Nephron (organoid): Measurements from ENCODE around the gene UBE2QL1.

Experiments used
- H3K27ac Mint-ChIP-seq, 3 experiments: 2 replicates each; pipeline ENCODE4 v1.8.0; 2020; ENCODE audit warnings: mixed read lengths in 3 of 3, mild to moderate bottlenecking in 2 of 3, moderate library complexity in 1 of 3
- H3K27me3 Mint-ChIP-seq: 2 replicates; pipeline ENCODE4 v1.8.0; 2021; ENCODE audit warnings: low read depth, mild to moderate bottlenecking, moderate library complexity, mixed read lengths
- H3K36me3 Mint-ChIP-seq: 2 replicates; pipeline ENCODE4 v1.8.0; 2020; ENCODE audit warnings: low read depth, mixed read lengths
- H3K4me1 Mint-ChIP-seq: 2 replicates; pipeline ENCODE4 v1.8.0; 2020; ENCODE audit warnings: mixed read lengths
- H3K4me3 Mint-ChIP-seq, 3 experiments: 2 replicates each; pipeline ENCODE4 v1.8.0; 2020; ENCODE audit warnings: mild to moderate bottlenecking in 3 of 3, mixed read lengths in 3 of 3, moderate library complexity in 2 of 3
- H3K9me3 Mint-ChIP-seq: 2 replicates; pipeline ENCODE4 v1.8.0; 2020; ENCODE audit warnings: mixed read lengths
- TF ChIP-seq, protein P1 (sequence below), 3 experiments: fragments of 200-600 bp; sonication (generic); IDR thresholded peaks; one replicate each; pipeline ENCODE4 v1.5.0; 2021; ENCODE audit warnings: antibody characterized with exemption in 3 of 3; ENCODE audit not compliant: unreplicated experiment in 3 of 3

The UBE2QL1 gene

GRCh38 chr5:6484899-6485298 is 36.2 kb downstream of the UBE2QL1 start:
- Mint-ChIP-seq H3K9me3 (no peaks in the 10 kb centered on the region), H3K27me3 (peaks cover 37% of the 10 kb centered on the region), H3K4me1 (no peaks in the 10 kb centered on the region), H3K4me3 (no peak overlapping the region), H3K27ac (no peak overlapping the region), H3K36me3 (no peaks in the 10 kb centered on the region)
- TF ChIP-seq, protein P1, sequence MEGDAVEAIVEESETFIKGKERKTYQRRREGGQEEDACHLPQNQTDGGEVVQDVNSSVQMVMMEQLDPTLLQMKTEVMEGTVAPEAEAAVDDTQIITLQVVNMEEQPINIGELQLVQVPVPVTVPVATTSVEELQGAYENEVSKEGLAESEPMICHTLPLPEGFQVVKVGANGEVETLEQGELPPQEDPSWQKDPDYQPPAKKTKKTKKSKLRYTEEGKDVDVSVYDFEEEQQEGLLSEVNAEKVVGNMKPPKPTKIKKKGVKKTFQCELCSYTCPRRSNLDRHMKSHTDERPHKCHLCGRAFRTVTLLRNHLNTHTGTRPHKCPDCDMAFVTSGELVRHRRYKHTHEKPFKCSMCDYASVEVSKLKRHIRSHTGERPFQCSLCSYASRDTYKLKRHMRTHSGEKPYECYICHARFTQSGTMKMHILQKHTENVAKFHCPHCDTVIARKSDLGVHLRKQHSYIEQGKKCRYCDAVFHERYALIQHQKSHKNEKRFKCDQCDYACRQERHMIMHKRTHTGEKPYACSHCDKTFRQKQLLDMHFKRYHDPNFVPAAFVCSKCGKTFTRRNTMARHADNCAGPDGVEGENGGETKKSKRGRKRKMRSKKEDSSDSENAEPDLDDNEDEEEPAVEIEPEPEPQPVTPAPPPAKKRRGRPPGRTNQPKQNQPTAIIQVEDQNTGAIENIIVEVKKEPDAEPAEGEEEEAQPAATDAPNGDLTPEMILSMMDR (IDR thresholded peaks at IDR 0.05; ENCODE audit: unreplicated experiment in 3 of 3), result no peak

GRCh38 chr5:6485441-6485840 is 36.8 kb downstream of the UBE2QL1 start:
- no peak overlapping the region for H3K4me3 Mint-ChIP-seq
- TF ChIP-seq, protein P1 (IDR thresholded peaks at IDR 0.05; ENCODE audit: unreplicated experiment in 3 of 3), result no peak
- no peak overlapping the region for H3K27ac Mint-ChIP-seq
- H3K4me1 Mint-ChIP-seq, result no peaks in the 10 kb centered on the region
- peaks cover 37% of the 10 kb centered on the region for H3K27me3 Mint-ChIP-seq
- H3K36me3 Mint-ChIP-seq, result no peaks in the 10 kb centered on the region
- H3K9me3 Mint-ChIP-seq, result no peaks in the 10 kb centered on the region

GRCh38 chr5:6486074-6486473 is 37.4 kb downstream of the UBE2QL1 start:
- TF ChIP-seq, protein P1 (IDR thresholded peaks at IDR 0.05; ENCODE audit: unreplicated experiment in 3 of 3), result no peak
- no peak overlapping the region for H3K27ac Mint-ChIP-seq
- H3K4me1 Mint-ChIP-seq, result peaks cover under 1% of the 10 kb centered on the region
- peaks cover 39% of the 10 kb centered on the region for H3K27me3 Mint-ChIP-seq
- H3K9me3 Mint-ChIP-seq, result no peaks in the 10 kb centered on the region
- H3K4me3 Mint-ChIP-seq, result no peak overlapping the region
- H3K36me3 Mint-ChIP-seq, result no peaks in the 10 kb centered on the region

DNA sequence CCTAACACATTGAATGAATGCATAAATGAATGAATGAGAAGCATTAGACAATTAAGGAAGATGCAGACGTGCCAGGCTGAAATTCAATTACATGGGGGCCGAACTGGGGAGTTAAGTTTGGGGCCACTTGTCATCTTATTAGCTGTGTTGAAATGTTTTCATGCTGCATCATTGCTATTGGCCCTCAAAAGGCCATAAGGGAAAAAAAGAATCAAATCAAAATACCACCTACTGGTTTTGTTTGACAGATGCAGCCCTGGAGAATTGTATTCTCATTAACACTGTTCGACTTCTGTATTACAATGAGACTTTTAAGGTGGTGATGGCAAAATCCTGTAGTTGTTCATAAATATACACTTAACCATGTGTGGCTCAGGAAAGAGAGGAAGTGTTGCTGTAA is 38.4 kb downstream of the UBE2QL1 start:
- H3K4me1 Mint-ChIP-seq, result peaks cover 9% of the 10 kb centered on the region
- no peaks in the 10 kb centered on the region for H3K9me3 Mint-ChIP-seq
- no peak overlapping the region for H3K27ac Mint-ChIP-seq
- no peak overlapping the region for H3K4me3 Mint-ChIP-seq
- no peaks in the 10 kb centered on the region for H3K36me3 Mint-ChIP-seq
- peaks cover 42% of the 10 kb centered on the region for H3K27me3 Mint-ChIP-seq
- TF ChIP-seq, protein P1 (IDR thresholded peaks at IDR 0.05; ENCODE audit: unreplicated experiment in 3 of 3), result no peak

GRCh38 chr5:6488021-6488420 is 39.4 kb downstream of the UBE2QL1 start:
- H3K27me3 Mint-ChIP-seq, result peaks cover 46% of the 10 kb centered on the region
- H3K4me3 Mint-ChIP-seq, result no peak overlapping the region
- H3K36me3 Mint-ChIP-seq, result no peaks in the 10 kb centered on the region
- TF ChIP-seq, protein P1 (IDR thresholded peaks at IDR 0.05; ENCODE audit: unreplicated experiment in 3 of 3), result no peak
- peaks cover 9% of the 10 kb centered on the region for H3K4me1 Mint-ChIP-seq
- H3K9me3 Mint-ChIP-seq, result no peaks in the 10 kb centered on the region
- H3K27ac Mint-ChIP-seq, result no peak overlapping the region

DNA sequence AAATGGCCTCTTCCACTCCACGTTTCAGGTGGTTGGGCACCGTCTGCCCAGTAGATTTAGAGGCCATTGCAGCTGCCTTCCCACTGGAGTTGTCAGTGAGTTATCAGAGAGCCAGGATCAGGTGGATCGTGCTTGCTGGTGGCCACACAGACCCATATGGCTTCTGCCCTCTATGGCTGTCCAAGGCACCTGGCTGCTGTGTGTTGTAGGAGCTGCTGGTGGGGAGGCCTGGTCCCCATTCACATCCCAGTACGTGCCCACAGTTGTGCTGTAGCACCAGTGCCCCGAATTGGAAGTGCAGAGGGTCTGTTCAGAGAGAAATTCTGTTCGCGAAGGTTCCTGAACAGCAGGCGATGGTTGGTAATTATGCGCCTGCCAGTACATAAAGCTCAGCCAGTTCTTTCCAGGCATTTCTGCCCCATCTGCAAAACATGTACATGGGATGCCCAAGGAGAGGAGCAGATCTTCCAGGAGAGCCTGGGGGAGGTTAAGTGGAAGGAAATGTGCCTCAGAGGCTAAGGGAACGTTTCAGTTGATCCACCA is 41.1 kb downstream of the UBE2QL1 start:
- TF ChIP-seq, protein P1 (IDR thresholded peaks at IDR 0.05; ENCODE audit: unreplicated experiment in 3 of 3), result no peak
- Mint-ChIP-seq H3K9me3 (no peaks in the 10 kb centered on the region), H3K4me3 (no peak overlapping the region), H3K27ac (no peak overlapping the region), H3K4me1 (peaks cover 9% of the 10 kb centered on the region), H3K27me3 (peaks cover 46% of the 10 kb centered on the region), H3K36me3 (no peaks in the 10 kb centered on the region)
